Measurements from ENCODE around the gene GPC5. TPM values are rescaled to one million over a fixed set of nuclear protein-coding genes. Genes with fewer than 3 reads are reported as not detected.

The GPC5 gene
- total RNA-seq, 1 donor from 2014 or later, result 10.2 TPM

GRCh38 chr13:92566767-92567166, 1168.3 kb downstream of the GPC5 start:
- peaks cover 6% of the 10 kb centered on the region for H3K27me3 Mint-ChIP-seq (ENCODE audit: unreplicated experiment)
- H3K27ac Mint-ChIP-seq (ENCODE audit: unreplicated experiment), result peak overlapping the region; percentile 28
- peaks cover 9% of the 10 kb centered on the region for H3K9me3 Mint-ChIP-seq (ENCODE audit: unreplicated experiment)
- H3K4me3 Mint-ChIP-seq (ENCODE audit: unreplicated experiment), result no peak overlapping the region
- H3K36me3 Mint-ChIP-seq (ENCODE audit: unreplicated experiment), result no peaks in the 10 kb centered on the region
- no peak for DNase-seq
- no peak for TF ChIP-seq CTCF (IDR thresholded peaks at IDR 0.05; ENCODE audit: partially characterized antibody, unreplicated experiment)
- H3K4me1 Mint-ChIP-seq (ENCODE audit: low read depth, unreplicated experiment), result peaks cover 33% of the 10 kb centered on the region

GRCh38 chr13:92572190-92572589, 1173.8 kb downstream of the GPC5 start:
- peaks cover 4% of the 10 kb centered on the region for H3K9me3 Mint-ChIP-seq (ENCODE audit: unreplicated experiment)
- peaks cover 10% of the 10 kb centered on the region for H3K27me3 Mint-ChIP-seq (ENCODE audit: unreplicated experiment)
- DNase-seq, result no peak
- H3K36me3 Mint-ChIP-seq (ENCODE audit: unreplicated experiment), result no peaks in the 10 kb centered on the region
- H3K27ac Mint-ChIP-seq (ENCODE audit: unreplicated experiment), result no peak overlapping the region
- no peak for TF ChIP-seq CTCF (IDR thresholded peaks at IDR 0.05; ENCODE audit: partially characterized antibody, unreplicated experiment)
- H3K4me3 Mint-ChIP-seq (ENCODE audit: unreplicated experiment), result no peak overlapping the region
- H3K4me1 Mint-ChIP-seq (ENCODE audit: low read depth, unreplicated experiment), result peaks cover 29% of the 10 kb centered on the region

GRCh38 chr13:92573467-92574057, 1175.1 kb downstream of the GPC5 start:
- no peak overlapping the region for H3K27ac Mint-ChIP-seq (ENCODE audit: unreplicated experiment)
- peak; percentile 31 for DNase-seq

GRCh38 chr13:92574499-92574898, 1176.1 kb downstream of the GPC5 start:
- Mint-ChIP-seq H3K27me3 (ENCODE audit: unreplicated experiment) (peaks cover 5% of the 10 kb centered on the region), H3K36me3 (ENCODE audit: unreplicated experiment) (no peaks in the 10 kb centered on the region), H3K4me3 (ENCODE audit: unreplicated experiment) (no peak overlapping the region), H3K9me3 (ENCODE audit: unreplicated experiment) (peaks cover 4% of the 10 kb centered on the region), H3K4me1 (ENCODE audit: low read depth, unreplicated experiment) (peaks cover 16% of the 10 kb centered on the region), H3K27ac (ENCODE audit: unreplicated experiment) (no peak overlapping the region)
- no peak for DNase-seq
- no peak for TF ChIP-seq CTCF (IDR thresholded peaks at IDR 0.05; ENCODE audit: partially characterized antibody, unreplicated experiment)

More at GRCh38 chr13:92573467-92574057, 1175.1 kb downstream of the GPC5 start:
- Mint-ChIP-seq H3K36me3 (ENCODE audit: unreplicated experiment) (no peaks in the 10 kb centered on the region), H3K4me3 (ENCODE audit: unreplicated experiment) (no peak overlapping the region), H3K9me3 (ENCODE audit: unreplicated experiment) (peaks cover 4% of the 10 kb centered on the region), H3K4me1 (ENCODE audit: low read depth, unreplicated experiment) (peaks cover 23% of the 10 kb centered on the region), H3K27me3 (ENCODE audit: unreplicated experiment) (peaks cover 10% of the 10 kb centered on the region)
- TF ChIP-seq CTCF (IDR thresholded peaks at IDR 0.05; ENCODE audit: partially characterized antibody, unreplicated experiment), result peak; percentile 67

GRCh38 chr13:92575777-92576176, 1177.4 kb downstream of the GPC5 start:
- no peak overlapping the region for H3K4me3 Mint-ChIP-seq (ENCODE audit: unreplicated experiment)
- DNase-seq, result no peak
- TF ChIP-seq CTCF (IDR thresholded peaks at IDR 0.05; ENCODE audit: partially characterized antibody, unreplicated experiment), result no peak
- H3K4me1 Mint-ChIP-seq (ENCODE audit: low read depth, unreplicated experiment), result peaks cover 11% of the 10 kb centered on the region
- no peak overlapping the region for H3K27ac Mint-ChIP-seq (ENCODE audit: unreplicated experiment)
- H3K9me3 Mint-ChIP-seq (ENCODE audit: unreplicated experiment), result no peaks in the 10 kb centered on the region
- no peaks in the 10 kb centered on the region for H3K36me3 Mint-ChIP-seq (ENCODE audit: unreplicated experiment)
- peaks cover 4% of the 10 kb centered on the region for H3K27me3 Mint-ChIP-seq (ENCODE audit: unreplicated experiment)

Measured in glutamatergic neuron (in vitro differentiated cells).